Epidermal melanocyte (primary cell): ENCODE measurements around the gene PMEPA1.
A peak's percentile ranks its signal among the peaks of the same experiment; 100 is the strongest.

ENCODE experiments used
- DNase-seq: peaks from one replicate; pipeline ENCODE4 v3.0.0; 2011; ENCODE audit warnings: low spot score; ENCODE audit not compliant: insufficient read length

Gene PMEPA1, protein sequence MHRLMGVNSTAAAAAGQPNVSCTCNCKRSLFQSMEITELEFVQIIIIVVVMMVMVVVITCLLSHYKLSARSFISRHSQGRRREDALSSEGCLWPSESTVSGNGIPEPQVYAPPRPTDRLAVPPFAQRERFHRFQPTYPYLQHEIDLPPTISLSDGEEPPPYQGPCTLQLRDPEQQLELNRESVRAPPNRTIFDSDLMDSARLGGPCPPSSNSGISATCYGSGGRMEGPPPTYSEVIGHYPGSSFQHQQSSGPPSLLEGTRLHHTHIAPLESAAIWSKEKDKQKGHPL

DNA sequence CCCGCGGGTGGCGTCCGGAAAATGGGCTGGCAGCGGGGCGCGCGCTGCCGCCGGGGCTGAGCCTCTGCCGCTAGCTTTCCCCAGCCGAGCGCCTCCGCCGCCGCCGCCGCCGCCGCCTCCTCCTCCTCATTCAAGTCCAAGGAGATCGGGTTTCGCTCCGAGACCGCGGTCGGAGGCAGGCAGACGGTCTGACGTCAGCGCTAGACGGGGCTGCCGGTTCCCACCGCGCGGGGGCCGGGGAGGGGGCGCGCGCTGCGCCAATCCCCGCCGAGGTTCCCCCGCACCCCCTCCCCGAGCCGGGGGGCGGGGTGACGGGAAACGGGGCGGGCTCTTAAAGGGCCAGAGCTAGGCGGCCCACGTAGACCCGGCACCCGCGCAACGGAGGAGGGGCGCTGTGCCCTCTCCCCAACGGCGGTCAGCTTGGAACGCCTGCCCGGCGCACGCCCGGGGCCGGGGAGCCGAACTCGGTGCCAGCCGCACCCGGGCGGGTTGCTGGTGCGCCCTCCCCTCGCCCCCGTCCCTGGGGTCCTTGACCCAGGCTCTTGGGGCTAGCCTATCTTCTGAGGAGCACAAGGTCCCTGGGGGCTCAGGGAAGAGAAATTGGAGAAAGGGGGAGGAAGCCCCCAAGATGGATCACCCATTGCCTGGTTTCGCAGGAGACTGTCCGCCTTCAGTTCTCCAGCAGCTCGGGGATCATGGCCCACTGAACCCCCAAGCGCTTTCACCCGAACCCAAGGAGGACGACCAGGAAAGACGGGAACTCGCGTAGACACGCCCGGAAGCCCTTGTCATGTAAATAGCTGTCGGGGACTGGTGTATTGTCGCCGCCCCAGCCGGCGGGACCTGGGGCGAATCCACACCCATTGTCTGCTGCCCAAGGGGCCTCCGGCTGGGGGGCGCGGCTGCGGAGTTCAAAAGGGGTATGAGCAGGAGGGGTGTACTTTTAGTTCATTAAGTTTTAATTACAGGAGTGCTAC is at the start of gene PMEPA1:
Gene PMEPA1, minus strand, starts transcription at position 193 of the 977 bp plus-strand sequence. CDS start 433 bp downstream, outside the sequence.
- peak; percentile 93 for DNase-seq

DNA sequence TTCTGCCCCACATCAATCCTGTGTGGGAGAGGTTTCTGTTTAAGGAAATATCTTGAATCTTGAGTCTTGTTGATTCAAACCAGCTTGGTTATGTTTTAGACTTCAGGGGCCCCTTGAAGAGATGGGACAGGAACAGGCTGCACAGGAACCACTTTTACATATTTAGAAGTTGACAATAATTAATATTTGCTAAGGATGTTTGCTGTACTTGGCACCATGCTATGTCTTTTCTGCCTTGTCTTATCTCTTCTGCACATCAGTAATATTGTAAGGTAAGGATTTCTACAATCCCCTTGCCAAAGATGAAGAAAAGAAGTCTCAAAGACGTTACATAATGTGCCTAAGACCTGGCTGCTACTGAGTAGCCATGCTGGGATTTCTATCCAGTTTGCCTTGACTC is 48.0 kb upstream of the PMEPA1 start:
- DNase-seq: no peak

DNA sequence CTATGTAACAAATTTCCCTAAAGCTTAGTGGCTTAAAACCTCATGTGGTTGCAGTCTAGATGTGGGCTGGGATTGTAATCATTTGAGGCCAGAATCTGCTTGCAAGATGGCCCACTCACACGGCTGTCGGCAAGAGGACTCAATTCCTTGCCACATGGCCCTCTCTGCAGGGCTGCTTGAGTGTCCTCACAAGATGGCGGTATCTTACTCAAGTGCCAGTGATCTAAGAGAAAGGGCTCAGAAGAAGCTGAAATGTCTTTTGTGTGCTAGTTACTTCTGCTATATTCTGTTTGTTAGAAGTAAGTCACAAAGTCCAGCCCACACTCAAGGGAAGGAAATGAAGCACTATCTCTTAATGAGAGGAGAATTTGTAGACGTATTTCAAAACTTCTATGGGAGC is 47.1 kb upstream of the PMEPA1 start:
- no peak for DNase-seq

DNA sequence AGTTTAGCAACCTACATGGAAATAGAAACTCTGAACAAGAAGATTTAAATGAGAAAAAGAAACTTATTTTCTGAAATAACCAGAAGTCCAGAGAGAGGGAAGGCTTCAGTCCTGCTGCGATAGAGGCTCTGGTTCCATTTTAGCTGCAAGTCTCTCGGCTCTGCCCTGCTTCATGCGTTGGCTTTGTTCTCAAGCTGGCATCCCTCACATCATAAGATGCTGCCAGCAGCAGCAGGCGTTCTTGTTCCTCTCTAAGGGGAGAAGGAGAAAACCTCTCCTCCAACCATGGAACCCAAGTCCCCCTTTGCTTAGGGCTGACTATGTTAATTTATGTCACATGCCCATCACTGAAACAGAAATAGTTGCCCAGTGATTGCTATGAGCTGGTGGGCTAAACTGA is 46.4 kb upstream of the PMEPA1 start:
- no peak for DNase-seq

DNA sequence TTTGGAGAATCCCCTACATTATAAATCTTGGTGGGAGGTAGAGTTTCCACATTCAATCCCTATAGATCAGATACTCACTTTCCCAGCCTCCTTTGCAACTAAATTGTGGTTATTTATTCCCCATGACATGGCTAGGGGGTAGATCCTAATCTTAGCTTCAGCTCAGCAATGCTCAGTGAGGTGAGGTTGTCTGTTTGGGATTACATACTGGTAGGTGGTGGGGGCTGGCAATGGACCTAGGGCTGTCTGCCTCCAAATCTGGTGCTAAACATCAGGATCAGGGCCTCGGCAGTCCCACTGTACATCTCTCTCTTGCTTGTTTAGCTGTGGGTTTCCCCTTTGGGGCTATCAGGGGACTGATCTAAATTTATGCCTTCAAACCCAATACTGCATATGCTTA is 45.8 kb upstream of the PMEPA1 start:
- DNase-seq: no peak

DNA sequence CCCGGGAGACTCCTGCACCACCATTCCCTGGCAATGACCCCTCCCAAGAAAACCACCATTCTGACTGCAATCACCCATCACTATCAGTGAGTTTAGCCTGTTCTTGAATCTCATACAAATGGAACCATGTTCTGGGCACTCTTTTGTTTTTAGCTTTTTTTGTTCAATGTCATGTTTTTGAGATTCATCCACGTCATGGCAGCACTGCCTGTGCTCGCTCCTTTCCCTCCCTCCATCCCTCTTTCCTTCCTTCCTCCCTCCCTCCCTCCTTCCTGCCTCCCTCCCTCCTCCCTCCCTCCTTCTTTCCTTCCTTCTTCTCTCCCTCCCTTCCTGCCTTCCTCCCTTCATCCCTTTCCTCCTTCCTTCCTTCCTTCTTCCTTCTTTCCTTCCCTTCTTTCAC is 44.4 kb upstream of the PMEPA1 start:
- no peak for DNase-seq

DNA sequence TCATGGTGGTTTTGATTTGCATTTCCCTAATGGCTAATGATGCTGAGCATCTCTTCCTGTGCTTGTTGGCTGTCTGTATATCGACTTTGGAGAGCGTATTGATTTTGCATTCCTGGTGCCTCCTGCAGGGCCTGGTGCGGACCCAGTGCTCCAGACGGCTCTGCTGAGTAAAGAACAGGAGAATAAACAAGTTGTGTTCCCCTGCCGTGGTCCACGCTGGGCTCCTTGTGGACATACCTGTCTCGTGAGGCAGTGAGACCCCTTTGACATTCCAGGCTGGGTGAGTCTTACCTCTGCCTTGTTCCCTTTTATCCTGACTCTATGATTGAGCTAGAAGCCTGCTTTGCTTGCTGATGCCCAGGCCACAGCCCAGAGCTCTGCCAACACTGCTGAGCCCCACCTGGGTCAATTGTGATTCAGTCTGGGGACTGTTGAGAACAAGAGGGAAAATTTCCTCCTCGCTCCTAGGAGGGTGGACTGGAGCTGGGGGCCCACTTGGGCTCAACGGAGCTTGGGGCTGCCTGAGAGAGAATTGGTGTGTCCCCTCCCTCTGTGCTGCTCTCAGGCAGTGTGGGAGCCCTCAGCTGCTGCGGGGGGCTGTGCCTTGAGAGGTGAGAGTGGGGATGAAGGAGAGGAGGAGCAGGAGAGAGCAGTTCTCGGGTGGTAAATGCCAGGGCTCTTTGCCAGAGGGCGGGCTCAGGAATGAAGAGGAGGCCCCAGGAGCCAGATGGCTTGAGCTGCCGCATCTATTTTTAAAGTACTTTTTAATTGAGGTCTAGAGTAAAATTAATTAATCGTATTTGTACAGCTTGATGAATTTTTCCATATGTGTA is 43.7 kb upstream of the PMEPA1 start:
- no peak for DNase-seq

DNA sequence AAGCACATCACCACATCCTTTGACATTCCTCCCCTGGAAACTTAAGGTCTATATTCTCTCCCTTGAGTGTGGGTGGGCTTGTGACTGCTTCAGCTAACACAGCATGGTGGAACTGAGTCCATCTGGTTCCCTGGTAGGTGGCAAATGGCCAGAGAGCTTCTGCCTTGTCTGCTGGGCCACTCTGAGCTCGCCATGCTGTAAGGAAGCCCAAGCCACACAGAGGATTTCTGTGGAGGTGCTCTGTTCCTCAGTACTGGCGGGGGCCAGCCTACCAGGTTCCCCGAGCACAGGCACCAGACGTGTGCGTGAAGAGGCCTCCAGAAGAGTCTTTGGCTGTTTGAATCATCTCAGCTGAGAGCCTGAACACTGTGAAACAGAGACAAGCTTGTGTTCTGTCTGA is 41.6 kb upstream of the PMEPA1 start:
- no peak for DNase-seq

DNA sequence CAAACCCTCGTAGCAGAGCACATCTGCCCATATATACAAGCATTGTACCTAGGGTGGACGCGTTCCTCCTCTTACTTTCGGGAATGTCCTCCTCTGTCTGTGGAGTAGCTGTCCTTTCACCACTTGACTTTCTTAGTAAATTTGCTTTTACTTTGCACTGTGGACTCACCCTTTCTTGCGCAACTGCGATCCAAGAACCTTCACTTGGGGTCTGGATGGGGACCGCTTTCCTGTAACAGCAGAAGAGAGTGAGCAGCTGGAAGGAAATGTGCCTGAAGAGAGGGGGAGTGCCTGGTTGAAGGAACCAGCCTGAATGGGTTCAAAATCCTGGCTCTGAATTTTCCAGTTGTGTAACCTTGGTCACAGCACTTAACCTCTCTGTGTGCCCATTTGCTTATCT is 40.1 kb upstream of the PMEPA1 start:
- no peak for DNase-seq

DNA sequence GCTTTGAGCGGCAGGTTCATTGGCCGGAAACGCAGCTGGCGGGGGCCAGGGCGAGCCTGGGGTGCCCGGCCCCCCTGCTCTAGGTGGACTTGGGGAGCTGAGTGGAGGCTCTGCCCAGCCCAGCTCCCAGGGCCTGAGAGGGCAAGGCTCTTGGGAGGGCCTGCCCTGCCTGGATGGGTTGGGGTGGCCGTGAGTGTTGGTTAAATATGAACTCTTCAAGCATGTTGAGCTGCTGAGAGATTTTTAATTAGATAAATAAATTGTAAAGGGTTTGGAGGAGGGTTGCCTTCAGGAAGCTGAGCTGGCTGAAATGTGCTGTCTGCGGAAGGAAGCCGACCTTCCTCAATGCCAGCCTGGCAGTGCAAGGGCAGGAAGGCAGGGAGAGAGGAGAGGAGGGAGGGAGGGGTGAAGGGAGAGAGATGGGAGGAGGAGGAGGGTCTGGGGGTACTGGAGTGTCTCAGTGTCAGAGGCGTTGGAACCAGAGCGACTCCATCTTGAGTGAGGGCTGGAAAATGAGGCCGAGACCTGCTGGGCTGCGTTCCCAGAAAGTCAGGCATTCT is 39.4 kb upstream of the PMEPA1 start:
- DNase-seq: no peak

DNA sequence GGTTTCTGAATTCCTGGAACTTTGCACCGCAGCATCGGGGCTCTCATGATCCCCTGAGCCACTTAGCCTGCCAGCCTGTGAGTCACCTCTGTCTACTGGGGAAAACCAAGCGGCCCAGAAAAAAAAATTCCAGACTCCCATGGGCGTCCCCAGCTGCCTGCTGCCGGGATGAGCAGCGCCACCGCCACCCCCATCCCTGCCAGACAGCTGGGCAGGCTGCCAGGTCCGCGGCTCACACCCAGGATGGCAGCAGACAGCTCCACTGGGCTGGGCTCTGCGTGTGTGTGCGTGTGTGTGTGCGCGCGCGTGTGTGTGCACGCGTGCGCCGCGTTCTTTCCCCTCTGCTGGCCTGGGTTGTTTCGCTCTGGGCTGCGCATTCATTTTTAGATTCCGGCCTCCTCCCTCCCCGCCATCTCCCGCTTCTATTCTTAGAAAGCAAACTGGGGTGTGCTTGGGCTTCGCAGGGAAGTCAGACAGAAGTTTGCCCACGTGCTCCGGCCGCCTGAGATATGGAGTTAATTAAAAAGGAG is 38.9 kb upstream of the PMEPA1 start:
- peak; percentile 74 for DNase-seq

DNA sequence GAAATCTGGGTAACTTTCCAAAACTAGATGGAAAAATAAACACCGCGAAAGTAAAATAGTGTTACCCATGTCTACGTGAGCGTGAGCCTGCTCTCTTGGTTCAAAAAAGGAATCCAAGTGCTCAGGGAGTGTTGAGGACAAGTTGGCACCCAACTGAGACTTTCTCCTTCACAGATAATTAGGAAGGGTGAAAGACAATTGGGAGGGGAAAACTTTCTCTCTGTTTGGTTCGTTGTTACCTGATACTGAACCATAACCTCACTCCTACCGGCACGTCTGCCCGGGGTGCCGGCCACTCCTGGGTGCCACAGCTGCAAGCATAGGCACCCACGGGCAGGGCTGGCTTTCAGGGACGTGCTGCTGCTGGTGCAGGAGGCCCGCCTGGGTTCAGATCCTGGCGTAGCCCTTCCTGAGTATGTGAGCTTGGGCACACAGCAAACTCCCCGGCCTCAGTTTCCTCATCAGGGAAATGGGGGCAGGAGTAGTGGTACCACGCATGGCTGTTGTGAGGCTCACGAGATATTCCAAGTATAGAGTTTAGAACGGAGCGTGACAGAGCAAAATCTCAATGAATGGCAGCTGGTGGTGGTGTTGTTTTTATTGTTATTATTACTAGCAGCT is 38.2 kb upstream of the PMEPA1 start:
- no peak for DNase-seq

DNA sequence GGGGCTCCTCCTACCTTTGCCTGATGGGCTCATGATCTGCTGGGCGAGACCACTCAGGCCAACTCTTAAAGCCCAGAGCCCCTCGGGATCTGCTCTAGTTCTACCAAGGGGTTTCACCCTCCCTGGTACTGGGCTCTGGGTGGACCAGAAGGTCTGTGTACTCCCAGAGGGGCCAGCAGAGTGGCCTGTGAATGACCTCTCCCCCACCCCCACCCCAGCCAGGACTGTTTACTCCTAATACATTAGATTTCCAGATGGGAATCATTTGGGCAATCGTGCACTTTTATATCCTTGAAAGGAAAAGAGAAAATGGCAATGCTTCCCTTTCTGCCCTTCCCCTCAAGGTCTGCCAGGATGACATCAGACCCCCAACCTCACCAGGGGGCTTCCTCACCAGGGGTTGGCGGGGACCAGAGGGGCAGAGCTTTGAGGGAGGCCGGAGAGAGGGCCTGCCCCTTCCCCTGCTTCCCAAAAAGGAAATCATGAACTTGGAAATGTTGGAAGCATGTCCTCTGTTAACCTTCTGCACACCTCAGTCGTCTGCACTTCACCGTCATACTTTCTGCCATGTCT is 37.1 kb upstream of the PMEPA1 start:
- DNase-seq: no peak

DNA sequence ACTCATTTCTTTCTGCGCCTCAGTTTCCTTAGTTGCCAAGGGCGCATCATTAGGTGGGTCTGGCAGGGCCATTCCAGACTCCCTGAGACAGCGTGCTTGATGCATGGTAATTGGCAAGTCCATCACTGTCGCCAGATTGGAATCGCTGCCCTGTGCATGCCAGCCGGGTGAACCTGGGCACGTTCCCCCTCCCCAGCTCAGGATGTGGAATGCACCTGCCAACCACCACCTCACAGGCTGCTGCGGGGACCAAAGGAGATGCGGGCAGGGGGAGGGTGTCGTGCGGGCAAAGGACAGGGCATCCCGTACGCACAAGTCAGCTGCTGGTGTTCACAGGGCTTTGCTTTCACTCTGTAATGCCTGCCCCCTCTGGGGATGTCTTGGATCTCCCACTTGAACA is 36.4 kb upstream of the PMEPA1 start:
- no peak for DNase-seq

DNA sequence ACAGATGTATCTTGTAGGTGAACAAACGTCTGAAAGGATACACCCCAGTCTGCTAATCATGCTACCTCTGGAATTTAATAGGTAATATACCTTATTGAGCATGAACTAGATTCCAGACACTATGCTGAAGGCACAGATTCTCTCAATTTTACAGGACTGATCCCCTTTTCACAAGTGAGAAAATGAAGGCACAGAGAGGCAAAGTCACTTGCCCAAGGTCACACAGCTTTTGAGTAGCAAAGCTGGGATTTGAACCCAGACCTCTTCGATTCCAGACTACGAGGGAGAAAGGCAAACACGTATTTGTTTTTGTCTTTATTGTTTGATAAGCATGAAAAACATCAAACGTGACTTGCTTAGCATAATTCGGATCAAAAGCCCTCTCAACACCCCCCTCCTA is 34.4 kb upstream of the PMEPA1 start:
- no peak for DNase-seq

DNA sequence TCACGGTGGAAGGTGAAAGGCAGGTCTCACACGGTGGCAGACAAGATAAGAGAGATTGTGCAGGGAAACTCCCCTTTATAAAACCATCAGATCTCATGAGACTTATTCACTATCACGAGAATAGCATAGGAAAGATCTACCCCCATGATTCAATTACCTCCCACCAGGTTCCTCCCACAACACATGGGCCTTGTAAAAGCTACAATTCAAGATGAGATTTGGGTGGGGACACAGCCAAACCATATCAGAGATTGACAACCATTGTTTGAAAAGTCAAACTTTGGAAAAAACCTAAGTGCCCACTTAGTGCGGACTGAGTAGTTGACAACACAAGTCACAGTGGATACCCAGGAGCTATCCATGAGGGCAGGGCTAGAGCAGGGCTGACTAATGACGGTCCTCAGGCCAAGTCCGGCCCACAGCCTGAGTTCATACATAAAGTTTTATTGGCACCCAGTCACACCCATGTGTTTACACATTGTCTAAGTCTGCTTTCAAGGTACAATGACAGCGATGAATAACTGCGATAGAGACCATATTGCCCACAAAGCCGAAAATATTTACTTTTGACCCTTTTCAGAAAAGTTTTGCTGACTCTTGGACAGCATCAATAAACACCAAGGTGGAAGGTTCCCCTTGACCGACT is 33.8 kb upstream of the PMEPA1 start:
- DNase-seq: no peak

DNA sequence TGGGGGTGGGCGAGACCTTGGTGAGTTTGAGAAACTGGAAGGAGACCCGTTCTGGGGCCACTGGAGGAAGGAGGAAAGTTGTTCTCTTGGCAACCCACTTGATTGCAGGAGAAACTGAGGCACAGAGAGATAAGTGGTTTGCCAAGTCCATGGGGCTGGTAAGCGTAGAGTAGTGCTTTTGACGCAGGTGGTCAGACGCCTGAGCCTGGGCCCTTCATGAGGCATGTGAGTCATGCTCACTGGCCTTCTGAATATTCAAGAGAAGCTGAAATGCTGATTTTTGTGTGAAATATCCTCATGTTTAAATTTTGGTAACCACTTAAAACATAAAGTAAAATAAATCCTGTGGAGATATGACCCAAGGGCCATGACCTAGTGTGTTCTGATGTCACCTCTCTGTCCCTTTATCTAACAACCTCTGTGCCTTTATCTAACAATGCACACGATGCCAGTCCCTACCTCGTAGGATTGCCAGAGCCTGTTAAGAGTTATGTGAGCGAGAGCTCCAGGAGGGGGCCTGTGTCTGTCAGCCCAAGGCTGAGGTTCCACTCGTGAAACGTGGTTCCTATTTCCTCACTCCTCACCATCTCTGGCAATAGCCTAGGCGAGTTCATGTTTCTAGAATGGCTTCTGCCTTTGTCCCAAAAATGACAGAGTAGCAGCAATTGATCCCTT is 32.8 kb upstream of the PMEPA1 start:
- DNase-seq: no peak

DNA sequence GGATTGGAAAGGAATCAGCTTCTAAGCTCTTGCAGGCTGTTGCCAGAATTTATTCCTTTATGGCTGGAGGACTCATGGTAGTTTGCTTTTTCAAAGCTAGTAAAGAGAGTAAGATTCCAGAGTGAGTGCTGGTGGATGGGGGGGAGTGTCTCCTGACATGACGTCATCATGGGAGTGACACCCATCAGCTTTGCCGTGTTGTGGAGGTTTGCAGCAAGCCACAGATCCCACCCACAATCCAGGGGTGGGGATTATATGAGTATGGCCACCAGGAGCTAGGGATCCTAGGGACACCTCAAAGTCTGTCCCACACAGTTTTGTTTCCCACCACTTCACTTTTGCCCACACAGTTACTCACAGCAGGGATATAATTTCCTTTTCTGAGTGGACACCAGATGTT is 28.7 kb upstream of the PMEPA1 start:
- DNase-seq: no peak

DNA sequence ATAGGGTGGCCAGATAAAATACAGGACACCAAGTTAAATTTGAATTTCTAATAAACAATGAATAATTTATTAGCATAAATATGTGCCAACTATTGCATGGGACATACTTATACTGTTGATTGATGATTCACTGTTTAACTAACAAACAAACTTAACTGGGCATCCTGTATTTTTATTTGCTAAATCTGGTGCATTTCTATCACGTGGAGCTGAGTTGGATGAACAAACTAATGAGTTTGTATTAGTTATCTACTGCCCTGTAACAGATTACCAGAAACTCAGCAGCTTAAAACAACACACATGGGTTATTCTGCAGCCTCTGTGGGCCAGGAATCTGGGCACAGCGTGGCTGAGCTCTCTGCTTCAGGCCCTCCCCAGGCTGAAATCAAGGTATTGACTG is 28.2 kb upstream of the PMEPA1 start:
- DNase-seq: no peak
